CD14-positive monocyte (primary cell): ENCODE data around the gene EIF4E1B. TPM values are rescaled to one million over a fixed set of nuclear protein-coding genes. Genes with fewer than 3 reads are reported as not detected.

Experiments
- DNase-seq, 3 donors: peaks; one replicate each; pipeline ENCODE4 v3.0.0-alpha.2; 2011 to 2022
- H2AFZ ChIP-seq: 2 replicates; pipeline ENCODE4 v1.6.0; 2012; ENCODE audit warnings: mild to moderate bottlenecking, low read depth, low read length, inconsistent platforms; ENCODE audit not compliant: insufficient read depth, poor library complexity, severe bottlenecking
- H3K27ac ChIP-seq, 2 donors: 1 replicate in 1 of 2; 2 replicates in 1 of 2; pipeline ENCODE4 v1.5.1; 2012 to 2013; ENCODE audit warnings: low read length in 2 of 2, control low read depth in 1 of 2, inconsistent platforms in 1 of 2, low read depth in 1 of 2, mild to moderate bottlenecking in 1 of 2
- H3K27me3 ChIP-seq, 2 donors: one replicate each; pipeline versions ENCODE4 v1.6.0 to v1.6.1; 2011 to 2013; ENCODE audit warnings: low read length in 2 of 2; ENCODE audit not compliant: control insufficient read depth in 2 of 2, insufficient read depth in 2 of 2
- H3K36me3 ChIP-seq, 2 donors: replicated peaks in 1 of 2; 1 replicate in 1 of 2; 2 replicates in 1 of 2; pipeline versions ENCODE4 v1.5.1 to v1.6.1; 2012 to 2013; ENCODE audit warnings: low read length in 2 of 2, control low read depth in 1 of 2, inconsistent platforms in 1 of 2, mild to moderate bottlenecking in 1 of 2; ENCODE audit not compliant: insufficient read depth in 2 of 2, control insufficient read depth in 1 of 2
- H3K4me1 ChIP-seq, 2 donors: 1 replicate in 1 of 2; 2 replicates in 1 of 2; pipeline versions ENCODE4 v1.5.1 to v1.6.1; 2012 to 2013; ENCODE audit warnings: low read length in 2 of 2, control low read depth in 1 of 2, inconsistent platforms in 1 of 2, mild to moderate bottlenecking in 1 of 2, moderate library complexity in 1 of 2; ENCODE audit not compliant: insufficient read depth in 2 of 2, control insufficient read depth in 1 of 2
- H3K4me2 ChIP-seq: replicated peaks from 2 replicates; pipeline ENCODE3; 2012; ENCODE audit warnings: low read length, moderate library complexity, mild to moderate bottlenecking; ENCODE audit not compliant: poor library complexity, severe bottlenecking; ENCODE audit errors: extremely low read depth
- H3K4me3 ChIP-seq, 3 experiments: fragments of 200-600 bp in 1 of 3; sonication (generic) in 1 of 3; replicated peaks in 1 of 3; 1 replicate in 2 of 3; 2 replicates in 1 of 3; pipeline ENCODE4 v1.5.1; 2011 to 2013; ENCODE audit warnings: low read length in 3 of 3, mild to moderate bottlenecking in 3 of 3, control low read depth in 2 of 3, low read depth in 2 of 3, inconsistent platforms in 1 of 3, moderate library complexity in 1 of 3
- H3K79me2 ChIP-seq: 2 replicates; pipeline ENCODE4 v1.6.0; 2012; ENCODE audit warnings: mild to moderate bottlenecking, control low read depth, inconsistent platforms, low read length, moderate library complexity; ENCODE audit not compliant: insufficient read depth
- H3K9ac ChIP-seq: 2 replicates; pipeline ENCODE4 v1.6.0; 2017; ENCODE audit warnings: low read length, mild to moderate bottlenecking; ENCODE audit not compliant: insufficient read depth, poor library complexity, severe bottlenecking
- H3K9me3 ChIP-seq, 2 donors: replicated peaks in 1 of 2; 1 replicate in 1 of 2; 2 replicates in 1 of 2; pipeline versions ENCODE4 v1.5.1 to v1.6.1; 2012 to 2013; ENCODE audit warnings: low read length in 2 of 2, control low read depth in 1 of 2; ENCODE audit not compliant: control insufficient read depth in 1 of 2, insufficient read depth in 1 of 2
- H4K20me1 ChIP-seq: 2 replicates; pipeline ENCODE4 v1.6.0; 2012; ENCODE audit warnings: mild to moderate bottlenecking, low read length, control low read depth, moderate library complexity; ENCODE audit not compliant: insufficient read depth
- H3K27ac Mint-ChIP-seq, 7 donors: one replicate each; pipeline ENCODE4 v1.8.0; 2020; ENCODE audit warnings: mild to moderate bottlenecking in 7 of 7, mixed read lengths in 7 of 7, moderate library complexity in 6 of 7, inconsistent platforms in 2 of 7
- H3K27me3 Mint-ChIP-seq, 3 donors: one replicate each; pipeline ENCODE4 v1.8.0; 2021 to 2022; ENCODE audit warnings: low read depth in 3 of 3, mild to moderate bottlenecking in 3 of 3, mixed read lengths in 3 of 3, moderate library complexity in 3 of 3, inconsistent platforms in 1 of 3
- H3K36me3 Mint-ChIP-seq, 2 donors: one replicate each; pipeline ENCODE4 v1.8.0; 2020; ENCODE audit warnings: mixed read lengths in 2 of 2, inconsistent platforms in 1 of 2, mild to moderate bottlenecking in 1 of 2
- H3K4me1 Mint-ChIP-seq: one replicate; pipeline ENCODE4 v1.8.0; 2020; ENCODE audit warnings: mild to moderate bottlenecking, mixed read lengths
- H3K4me3 Mint-ChIP-seq, 2 donors: one replicate each; pipeline ENCODE4 v1.8.0; 2020; ENCODE audit warnings: mild to moderate bottlenecking in 2 of 2, mixed read lengths in 2 of 2, moderate library complexity in 1 of 2
- H3K9me3 Mint-ChIP-seq, 7 donors: one replicate each; pipeline ENCODE4 v1.8.0; 2020 to 2022; ENCODE audit warnings: mixed read lengths in 7 of 7, mild to moderate bottlenecking in 6 of 7, moderate library complexity in 6 of 7, inconsistent platforms in 2 of 7
- CTCF ChIP-seq: fragments of 200-600 bp; IDR thresholded peaks from one replicate; pipeline ENCODE4 v1.8.0; 2022; ENCODE audit warnings: antibody characterized with exemption, mild to moderate bottlenecking
- WGBS: methylation state at CpG from one replicate; pipeline ENCODE4 v1.1.5; 2013; ENCODE audit warnings: missing lambda C conversion rate; ENCODE audit not compliant: insufficient coverage; 5-methylcytosine and 5-hydroxymethylcytosine counted together
- intact Hi-C, 2 donors: fragments of 100-400 bp; cut with micrococcal nuclease; formaldehyde crosslinking; loops; one replicate each; pipeline versions ENCODE4 v1.15.0 to v1.15.1; 2023
- polyA plus RNA-seq, 3 donors: library from polyadenylated mRNA; depleted of rRNA in 1 of 3; unstranded in 2 of 3; stranded (reverse) in 1 of 3; fragments of 300-500 nt in 2 of 3; fragments of >200 nt in 1 of 3; fragmentation: Illumina TruSeq in 2 of 3; gene quantifications; 1 replicate in 2 of 3; 2 replicates in 1 of 3; pipeline ENCODE4 v1.2.3, GENCODE V29; 2012 to 2021

Gene EIF4E1B
- polyA plus RNA-seq, 3 donors: not detected

GRCh38 chr5:176670449-176670848 is 40.0 kb downstream of the EIF4E1B start:
- Mint-ChIP-seq H3K4me3 (no peak overlapping the region), H3K27me3 (peaks cover 15 to 37% (median 22%) of the 10 kb centered on the region in 3 donors), H3K4me1 (no peaks in the 10 kb centered on the region), H3K9me3 (peaks cover 0 to 9% (median 0%) of the 10 kb centered on the region in 7 donors), H3K36me3 (no peaks in the 10 kb centered on the region), H3K27ac (no peak overlapping the region)
- Histone ChIP-seq H2AFZ (no peak overlapping the region), H3K79me2 (no peaks in the 10 kb centered on the region), H3K27me3 (no peaks in the 10 kb centered on the region), H3K27ac (no peak overlapping the region), H3K4me2 (no peak overlapping the region), H3K4me3 (no peak overlapping the region), H3K9ac (no peak overlapping the region), H3K36me3 (no peaks in the 10 kb centered on the region), H3K9me3 (no peaks in the 10 kb centered on the region), H4K20me1 (no peaks in the 10 kb centered on the region), H3K4me1 (no peaks in the 10 kb centered on the region)
- no peak for DNase-seq
- 84% methylated on average over 6 of the region's 8 CpGs for WGBS
- intact Hi-C loops: no loop called here
- no peak for TF ChIP-seq CTCF

- Mint-ChIP-seq H3K27me3 (peaks cover 14 to 39% (median 22%) of the 10 kb centered on the region in 3 donors), H3K4me3 (no peak overlapping the region), H3K4me1 (no peaks in the 10 kb centered on the region), H3K9me3 (peaks cover 0 to 9% (median 0%) of the 10 kb centered on the region in 7 donors), H3K36me3 (no peaks in the 10 kb centered on the region), H3K27ac (no peak overlapping the region)
- TF ChIP-seq CTCF: no peak
- Histone ChIP-seq H3K4me3 (no peak overlapping the region), H3K9me3 (no peaks in the 10 kb centered on the region), H3K4me2 (no peak overlapping the region), H3K4me1 (no peaks in the 10 kb centered on the region), H4K20me1 (no peaks in the 10 kb centered on the region), H3K36me3 (no peaks in the 10 kb centered on the region), H3K27me3 (no peaks in the 10 kb centered on the region), H3K79me2 (no peaks in the 10 kb centered on the region), H3K27ac (no peak overlapping the region), H2AFZ (no peak overlapping the region), H3K9ac (no peak overlapping the region)
- intact Hi-C loops: no loop called here
- no peak for DNase-seq
- 67% methylated on average over 4 of the region's 4 CpGs for WGBS
Measured at GRCh38 chr5:176671399-176671798, 40.9 kb downstream of the EIF4E1B start.
